ENCODE results near the gene GADL1. TPM values are rescaled to one million over a fixed set of nuclear protein-coding genes. Genes with fewer than 3 reads are reported as not detected.

The GADL1 gene
- polyA plus RNA-seq, 3 donors, result not detected

- no peak for TF ChIP-seq CTCF (IDR thresholded peaks at IDR 0.05)
- Histone ChIP-seq H3K9me3 (replicated peaks in 1 of 2; ENCODE audit: control insufficient read depth in 1 of 2, insufficient read depth in 1 of 2, low read length in 2 of 2) (no peaks in the 10 kb centered on the region), H3K27ac (ENCODE audit: low read depth in 1 of 2, low read length in 2 of 2) (peak overlapping the region in 1 of 2 donors; percentile 5), H3K9ac (ENCODE audit: insufficient read depth, low read length, poor library complexity, severe bottlenecking) (no peak overlapping the region), H3K4me1 (ENCODE audit: control insufficient read depth in 1 of 2, insufficient read depth in 2 of 2, low read length in 2 of 2) (no peaks in the 10 kb centered on the region), H4K20me1 (ENCODE audit: insufficient read depth, low read length) (peaks cover 97% of the 10 kb centered on the region), H3K4me2 (replicated peaks; ENCODE audit: extremely low read depth, low read length, poor library complexity, severe bottlenecking) (no peak overlapping the region), H3K4me3 (replicated peaks in 1 of 3; ENCODE audit: low read depth in 2 of 3, low read length in 3 of 3) (no peak overlapping the region), H3K27me3 (ENCODE audit: control insufficient read depth in 2 of 2, insufficient read depth in 2 of 2, low read length in 2 of 2) (no peaks in the 10 kb centered on the region), H3K79me2 (ENCODE audit: insufficient read depth, low read length) (no peaks in the 10 kb centered on the region), H3K36me3 (replicated peaks in 1 of 2; ENCODE audit: control insufficient read depth in 1 of 2, insufficient read depth in 2 of 2, low read length in 2 of 2) (peaks cover 84 to 99% of the 10 kb centered on the region in 2 donors), H2AFZ (ENCODE audit: insufficient read depth, low read depth, low read length, poor library complexity, severe bottlenecking) (no peak overlapping the region)
- H3K9me3 Mint-ChIP-seq, result peaks cover 0 to 2% (median 0%) of the 10 kb centered on the region in 7 donors
- peaks cover 26% of the 10 kb centered on the region for H3K4me1 Mint-ChIP-seq
- no peak for DNase-seq
- intact Hi-C loops (cut with micrococcal nuclease), result loop anchor here (10.0 kb wide), 1 partner anchor 678 kb away; no protein-coding TSS in a partner anchor
- H3K4me3 Mint-ChIP-seq, result no peak overlapping the region
- H3K27ac Mint-ChIP-seq, result peak overlapping the region in 1 of 7 donors; percentile 85
- H3K36me3 Mint-ChIP-seq, result peaks cover 86 to 93% of the 10 kb centered on the region in 2 donors
- WGBS (ENCODE audit: insufficient coverage), result 100% methylated on average over 1 of the region's 3 CpGs
- no peaks in the 10 kb centered on the region for H3K27me3 Mint-ChIP-seq (ENCODE audit: low read depth in 3 of 3)
Observed at GRCh38 chr3:30692498-30693130, 201.8 kb downstream of the GADL1 start.

DNA sequence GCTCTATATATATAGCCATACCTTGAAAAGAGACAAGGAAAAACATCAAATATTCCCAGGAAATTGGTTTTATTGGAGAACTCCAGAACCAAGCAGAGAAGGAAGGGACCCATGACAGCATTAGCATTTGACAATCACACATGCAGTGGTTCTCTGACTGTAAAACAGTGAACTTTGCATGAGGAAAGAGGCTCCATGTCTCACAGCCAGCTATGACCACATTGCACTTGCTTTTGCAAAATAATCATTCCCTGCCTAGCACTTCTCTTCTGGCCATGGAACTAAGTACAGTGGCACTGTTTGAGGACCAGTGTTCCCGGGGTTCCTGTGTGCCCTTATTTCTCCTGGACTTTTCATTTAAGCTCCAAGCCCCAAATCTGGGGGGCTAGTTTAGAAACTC, 202.5 kb downstream of the GADL1 start:
- intact Hi-C loops (cut with micrococcal nuclease), result loop anchor here (10.0 kb wide), 1 partner anchor 677 kb away; no protein-coding TSS in a partner anchor
- no peaks in the 10 kb centered on the region for H3K27me3 ChIP-seq (ENCODE audit: control insufficient read depth in 2 of 2, insufficient read depth in 2 of 2, low read length in 2 of 2)
- TF ChIP-seq CTCF (IDR thresholded peaks at IDR 0.05), result no peak
- no peak overlapping the region for H3K9ac ChIP-seq (ENCODE audit: insufficient read depth, low read length, poor library complexity, severe bottlenecking)
- peaks cover 26% of the 10 kb centered on the region for H3K4me1 Mint-ChIP-seq
- peak overlapping the region in 2 of 7 donors; percentile 37 to 85 for H3K27ac Mint-ChIP-seq
- H3K27me3 Mint-ChIP-seq (ENCODE audit: low read depth in 3 of 3), result peaks cover 0 to 2% (median 0%) of the 10 kb centered on the region in 3 donors
- H2AFZ ChIP-seq (ENCODE audit: insufficient read depth, low read depth, low read length, poor library complexity, severe bottlenecking), result no peak overlapping the region
- no peak overlapping the region for H3K4me3 Mint-ChIP-seq
- peaks cover 90 to 99% of the 10 kb centered on the region in 2 donors for H3K36me3 ChIP-seq (replicated peaks in 1 of 2; ENCODE audit: control insufficient read depth in 1 of 2, insufficient read depth in 2 of 2, low read length in 2 of 2)
- H4K20me1 ChIP-seq (ENCODE audit: insufficient read depth, low read length), result peaks cover 99% of the 10 kb centered on the region
- no peak overlapping the region for H3K4me3 ChIP-seq (replicated peaks in 1 of 3; ENCODE audit: low read depth in 2 of 3, low read length in 3 of 3)
- no peak for DNase-seq
- H3K9me3 ChIP-seq (replicated peaks in 1 of 2; ENCODE audit: control insufficient read depth in 1 of 2, insufficient read depth in 1 of 2, low read length in 2 of 2), result no peaks in the 10 kb centered on the region
- H3K27ac ChIP-seq (ENCODE audit: low read depth in 1 of 2, low read length in 2 of 2), result no peak overlapping the region
- H3K36me3 Mint-ChIP-seq, result peaks cover 87 to 93% of the 10 kb centered on the region in 2 donors
- peaks cover 0 to 2% (median 0%) of the 10 kb centered on the region in 7 donors for H3K9me3 Mint-ChIP-seq
- 100% methylated on average over 1 of the region's 1 CpG for WGBS (ENCODE audit: insufficient coverage)
- H3K79me2 ChIP-seq (ENCODE audit: insufficient read depth, low read length), result no peaks in the 10 kb centered on the region
- H3K4me2 ChIP-seq (replicated peaks; ENCODE audit: extremely low read depth, low read length, poor library complexity, severe bottlenecking), result no peak overlapping the region
- no peaks in the 10 kb centered on the region for H3K4me1 ChIP-seq (ENCODE audit: control insufficient read depth in 1 of 2, insufficient read depth in 2 of 2, low read length in 2 of 2)

All from CD14-positive monocyte (primary cell).